GM19372 (cell line): ENCODE data around the gene LIMS1.
A peak's percentile ranks its signal among the peaks of the same experiment; 100 is the strongest.
"Not testable (repeated sequence)": the region's sequence is repeated elsewhere in the genome, so short reads cannot be mapped to it uniquely, and the experiment has no call there.

Experiments
- ATAC-seq: cut with Tn5 transposase; IDR thresholded peaks from one replicate; pipeline ENCODE4 v1.9.1; 2021; ENCODE audit warnings: mild to moderate bottlenecking, low read depth, moderate library complexity; ENCODE audit not compliant: unreplicated experiment

The LIMS1 gene

DNA sequence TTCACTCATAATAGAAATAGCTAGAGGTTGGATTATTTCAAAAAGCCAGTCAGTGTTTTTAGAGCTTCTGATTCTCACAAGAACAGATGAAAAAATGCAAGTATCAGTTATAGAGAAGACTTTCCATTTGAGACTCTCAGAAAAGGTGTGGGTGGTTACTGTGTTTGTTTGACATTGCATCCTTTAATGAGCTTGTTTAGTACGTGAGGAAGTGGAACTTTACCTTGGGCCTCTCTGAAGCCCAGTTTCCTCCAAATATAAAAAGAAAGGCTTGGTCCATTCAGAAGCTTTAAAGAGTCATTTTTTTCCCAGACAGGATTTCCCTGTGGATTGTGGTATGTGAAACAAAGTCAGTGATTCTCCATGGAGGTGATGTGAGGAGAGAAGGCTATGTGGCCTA is 95.1 kb downstream of the LIMS1 start:
- peak; percentile 76 for ATAC-seq

DNA sequence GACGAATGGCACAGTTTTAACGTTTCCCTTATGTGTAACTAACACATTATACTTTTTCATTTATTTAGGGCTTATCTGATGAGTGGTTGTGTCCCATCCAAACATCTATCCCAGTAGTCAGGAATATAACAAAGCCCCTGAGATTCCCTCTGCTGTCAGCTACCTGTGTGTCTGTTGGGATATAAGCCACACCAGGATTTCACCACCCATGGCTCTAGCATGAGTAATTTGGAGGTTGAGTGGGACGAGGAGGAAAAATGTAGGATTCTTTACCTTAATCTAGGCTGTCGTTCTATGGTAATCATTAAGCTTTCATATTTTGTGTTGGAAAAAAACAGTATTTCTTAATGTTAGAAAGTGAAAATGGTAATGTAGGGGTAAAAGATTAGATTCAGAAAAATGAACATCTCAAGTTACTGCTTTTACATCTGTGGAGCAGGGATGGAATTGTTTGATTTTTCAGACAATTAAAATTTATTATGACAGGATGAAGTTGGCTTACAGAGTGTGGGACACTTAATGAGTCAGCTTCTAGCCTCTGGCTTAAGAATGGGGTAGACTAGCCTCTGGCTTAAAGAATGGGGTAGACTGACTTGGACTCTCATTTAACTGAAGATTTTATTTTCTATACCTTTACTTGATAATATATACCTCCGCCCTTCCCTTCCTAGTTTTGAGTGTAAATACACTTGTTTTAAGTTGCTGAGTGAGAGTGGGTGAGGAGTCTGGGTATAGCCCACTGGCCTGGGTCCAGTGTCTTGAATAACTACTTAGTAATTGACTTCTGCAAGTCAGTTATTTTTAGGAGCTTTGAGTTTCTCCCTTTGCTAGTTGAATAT is 96.5 kb downstream of the LIMS1 start:
- ATAC-seq, result no peak

DNA sequence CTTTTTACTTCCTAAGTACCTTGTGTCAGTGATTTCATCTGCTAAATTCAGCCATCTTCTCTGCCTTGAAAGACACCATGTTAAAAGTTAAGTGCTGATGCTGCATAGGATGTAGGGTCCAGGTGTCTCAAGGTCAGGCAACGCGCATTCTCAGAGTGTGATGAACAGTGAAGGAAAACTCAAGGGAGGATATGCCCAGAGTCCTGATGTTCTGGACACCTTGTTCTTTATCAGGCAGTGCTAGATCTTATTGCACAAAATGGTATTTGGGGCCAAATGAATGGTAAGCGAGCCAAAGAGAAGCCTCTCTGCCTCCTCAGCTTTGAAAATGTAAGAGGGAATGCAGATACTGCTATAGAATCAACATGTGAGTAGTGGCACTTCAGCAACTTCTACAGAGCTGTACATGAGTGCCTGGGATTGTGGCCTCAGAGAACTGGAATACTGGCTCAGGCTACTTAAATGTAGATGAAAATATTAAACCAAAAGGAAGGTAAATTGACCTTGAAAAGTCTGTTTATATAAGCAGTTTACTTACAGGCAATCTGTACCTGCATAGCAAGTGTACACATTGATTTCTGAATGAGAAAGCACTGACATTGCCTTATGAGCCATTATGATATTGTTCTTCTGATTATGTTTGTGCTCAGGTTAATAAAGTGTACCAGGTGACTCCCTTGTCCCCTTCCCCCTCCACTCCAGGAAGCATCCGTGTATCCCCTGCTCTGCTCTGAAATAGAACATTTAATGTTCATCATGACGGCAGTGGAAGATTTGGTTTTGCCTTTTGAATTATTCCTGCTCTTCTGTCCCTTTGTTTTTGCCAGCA is 98.3 kb downstream of the LIMS1 start:
- no peak for ATAC-seq

DNA sequence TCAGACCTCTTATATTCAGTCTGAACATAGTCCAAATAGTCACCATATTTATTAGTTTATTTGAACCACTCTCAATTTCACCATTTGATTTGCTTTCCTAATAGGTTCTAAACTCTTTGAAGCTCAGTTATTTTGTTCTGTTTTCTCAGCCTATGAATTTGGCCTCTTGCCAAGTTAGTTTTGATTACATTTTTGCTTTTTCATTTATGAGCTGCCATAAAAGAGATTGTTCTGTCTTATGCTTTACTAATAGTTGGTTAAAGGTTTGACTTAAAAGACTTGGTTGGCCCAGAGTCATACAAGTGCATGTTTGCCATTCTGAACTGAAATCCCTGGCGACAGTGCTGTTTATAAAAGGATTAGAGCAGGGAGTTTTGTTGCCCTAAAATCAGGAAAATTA is 99.1 kb downstream of the LIMS1 start:
- ATAC-seq, result no peak

DNA sequence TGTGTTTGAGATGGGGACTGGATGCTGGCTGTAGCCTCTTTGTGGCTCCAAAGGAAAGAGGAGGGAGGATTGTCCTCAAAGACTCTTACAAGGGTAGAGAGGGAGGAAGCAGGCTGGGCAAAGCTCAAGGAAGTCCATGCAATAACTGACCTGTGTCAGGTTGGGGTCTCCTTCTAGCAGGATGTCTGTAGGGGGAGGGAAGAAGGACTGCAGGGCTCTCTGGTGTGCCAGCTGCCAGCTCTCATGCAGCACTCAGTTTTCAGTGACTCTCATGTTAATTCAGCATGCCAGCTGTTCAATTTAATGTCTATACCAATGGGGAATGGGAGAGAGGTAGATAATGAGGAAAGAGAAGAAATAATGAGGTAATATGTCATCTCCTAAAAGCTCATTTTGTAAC is 99.7 kb downstream of the LIMS1 start:
- no peak for ATAC-seq

DNA sequence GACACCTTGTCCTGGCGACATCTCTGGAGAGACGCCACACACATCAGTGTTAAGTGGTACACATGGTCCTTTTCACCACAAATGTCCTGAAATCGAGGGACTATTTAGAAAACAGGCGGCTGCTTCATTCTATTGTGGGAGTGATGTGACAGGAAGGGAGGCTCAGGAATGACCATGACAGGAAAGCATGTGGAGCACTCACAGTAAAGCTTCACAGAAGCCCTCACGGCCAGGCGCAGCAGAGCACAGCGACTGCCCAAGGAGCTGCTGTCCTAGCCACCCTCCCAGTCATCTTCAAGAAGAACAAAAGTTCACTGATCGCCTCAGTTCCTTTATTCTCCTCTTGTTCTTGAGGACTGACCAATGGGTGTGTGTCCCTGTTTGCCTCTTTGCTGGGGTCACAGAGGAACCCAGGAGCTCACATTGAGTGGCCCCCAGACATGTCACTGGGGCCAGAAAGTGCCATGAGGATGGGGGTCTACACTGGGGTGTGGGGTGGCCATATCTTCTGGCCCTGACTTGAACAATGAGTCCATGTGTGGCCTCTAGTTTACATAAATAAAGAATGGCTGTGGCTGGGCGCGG is 100.4 kb downstream of the LIMS1 start:
- ATAC-seq, result no peak

DNA sequence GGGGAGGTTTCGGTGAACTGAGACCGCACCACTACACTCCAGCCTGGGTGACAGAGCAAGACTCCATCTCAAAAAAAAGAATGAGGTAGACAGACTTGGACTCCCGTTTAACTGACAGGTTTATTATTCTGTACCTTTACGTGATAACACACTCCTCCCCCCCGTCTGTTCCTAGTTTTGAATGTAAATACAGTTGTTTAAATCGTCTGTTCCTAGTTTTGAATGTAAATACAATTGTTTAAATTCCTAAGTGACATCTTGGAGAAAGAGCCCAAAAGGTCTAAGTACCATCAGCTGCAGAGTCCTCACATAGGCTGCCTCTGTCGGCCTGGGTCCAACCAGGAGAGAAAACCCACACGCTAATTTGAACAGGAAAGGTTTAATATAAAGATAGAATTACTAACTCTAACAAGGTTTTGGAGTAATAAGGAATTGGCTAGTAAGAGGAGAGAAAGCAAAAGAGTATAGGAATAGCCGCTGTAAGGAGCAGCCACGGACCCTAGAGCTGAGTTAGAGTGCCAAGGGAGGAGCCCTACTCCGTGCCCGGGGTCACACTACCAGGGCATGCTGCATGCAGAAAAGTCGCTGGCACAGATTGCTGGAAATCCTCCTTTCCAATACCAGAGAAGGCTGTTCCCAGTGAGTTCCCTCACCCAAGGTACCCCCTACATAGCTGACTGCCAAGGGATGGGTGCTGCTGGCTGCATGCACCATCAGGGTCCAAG is 101.5 kb downstream of the LIMS1 start:
- ATAC-seq, result peak; percentile 2

DNA sequence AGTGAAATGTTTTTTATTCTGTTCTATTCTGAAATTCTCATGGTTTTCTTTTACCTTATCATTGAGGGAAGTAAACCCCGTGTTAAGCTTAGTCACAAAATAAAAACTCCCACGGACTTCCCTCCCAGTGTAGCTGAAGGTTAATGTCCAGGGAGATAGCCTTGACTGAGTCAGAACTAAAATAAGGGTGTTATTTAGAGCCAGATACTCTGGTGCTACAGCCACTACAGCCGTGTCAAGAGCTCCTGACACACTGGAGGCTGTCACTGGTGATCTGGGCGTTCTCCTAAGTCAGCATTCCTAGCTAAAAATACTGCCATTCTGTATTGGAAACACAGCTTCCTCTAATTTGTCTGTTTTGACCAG is 103.0 kb downstream of the LIMS1 start:
- no peak for ATAC-seq

DNA sequence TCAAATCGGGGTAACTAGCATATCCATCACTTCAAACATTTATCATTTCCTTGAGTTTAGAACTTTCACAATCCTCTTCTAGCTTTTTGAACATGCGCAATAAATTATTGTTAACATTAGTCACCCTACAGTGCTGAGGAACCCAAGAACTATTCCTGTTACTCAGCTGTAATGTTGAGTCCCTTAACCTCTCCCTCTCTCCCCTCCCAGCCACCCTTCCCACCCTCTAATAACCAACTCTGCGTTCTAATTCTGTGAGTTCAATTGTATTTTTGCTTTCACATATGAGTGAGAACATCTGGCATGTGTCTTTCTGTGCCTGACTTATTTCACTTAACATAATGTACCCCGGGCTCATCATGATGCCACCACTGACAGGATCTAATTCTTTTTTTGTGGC is 106.5 kb downstream of the LIMS1 start:
- ATAC-seq, result no peak

DNA sequence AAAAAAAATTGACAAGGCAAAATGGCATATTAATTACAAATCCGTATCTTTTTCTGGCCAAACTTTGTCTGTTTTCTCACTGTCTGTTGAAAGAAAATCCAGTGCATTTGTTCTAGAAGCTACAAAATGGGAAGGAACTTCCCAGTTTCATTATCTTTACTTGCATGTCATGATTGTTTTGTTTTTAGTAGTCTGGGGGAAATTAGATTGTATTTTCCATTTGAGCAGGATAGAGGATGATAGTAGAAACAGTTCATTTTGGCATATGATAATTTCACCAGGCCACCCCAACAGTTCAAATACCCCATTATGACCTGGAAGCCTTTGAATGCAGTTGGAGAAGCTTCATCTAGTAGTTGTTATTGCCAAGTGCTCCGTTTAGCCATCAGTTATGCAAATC is 107.5 kb downstream of the LIMS1 start:
- ATAC-seq, result no peak

DNA sequence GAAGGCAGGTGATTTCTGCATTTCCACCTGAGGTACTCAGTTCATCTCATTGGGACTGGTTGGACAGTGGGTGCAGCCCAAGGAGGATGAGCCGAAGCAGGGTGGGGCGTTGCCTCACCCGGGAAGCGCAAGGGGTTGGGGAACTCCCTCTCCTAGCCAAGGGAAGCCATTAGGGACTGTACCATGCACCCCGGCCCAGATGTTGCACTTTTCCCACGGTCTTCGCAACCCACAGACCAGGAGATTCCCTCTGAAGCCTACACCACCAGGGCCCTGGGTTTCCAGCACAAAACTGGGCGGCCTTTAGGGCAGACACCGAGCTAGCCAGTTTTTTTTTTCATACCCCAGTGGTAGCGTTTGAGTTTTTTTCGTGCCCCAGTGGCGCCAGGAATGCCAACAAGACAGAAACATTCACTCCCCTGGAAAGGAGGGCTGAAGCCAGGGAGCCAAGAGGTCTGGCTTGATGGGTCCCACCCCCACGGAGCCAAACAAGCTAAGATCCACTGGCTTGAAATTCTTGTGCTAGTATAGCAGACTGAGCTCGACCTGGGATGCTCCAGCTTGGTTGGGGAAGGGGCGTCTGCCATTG is 109.1 kb downstream of the LIMS1 start:
- no peak for ATAC-seq

DNA sequence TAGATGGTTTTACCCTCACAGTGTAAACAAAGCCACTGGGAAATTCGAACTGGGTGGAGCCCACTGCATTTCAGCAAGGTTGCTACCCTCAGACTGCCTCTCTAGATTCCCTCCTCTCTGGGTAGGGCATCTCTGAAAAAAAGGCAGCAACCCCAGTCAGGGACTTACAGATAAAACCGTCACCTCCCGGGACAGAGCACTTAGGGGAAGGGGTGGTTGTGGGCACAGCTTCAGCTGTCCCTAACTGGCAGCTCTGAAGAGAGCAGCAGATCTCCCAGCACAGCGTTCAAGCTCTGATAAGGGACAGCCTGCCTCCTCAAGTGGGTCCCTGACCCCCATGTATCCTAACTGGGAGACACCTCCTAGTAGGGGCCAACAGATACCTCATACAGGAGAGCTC is 109.6 kb downstream of the LIMS1 start:
- ATAC-seq, result not testable (repeated sequence)

DNA sequence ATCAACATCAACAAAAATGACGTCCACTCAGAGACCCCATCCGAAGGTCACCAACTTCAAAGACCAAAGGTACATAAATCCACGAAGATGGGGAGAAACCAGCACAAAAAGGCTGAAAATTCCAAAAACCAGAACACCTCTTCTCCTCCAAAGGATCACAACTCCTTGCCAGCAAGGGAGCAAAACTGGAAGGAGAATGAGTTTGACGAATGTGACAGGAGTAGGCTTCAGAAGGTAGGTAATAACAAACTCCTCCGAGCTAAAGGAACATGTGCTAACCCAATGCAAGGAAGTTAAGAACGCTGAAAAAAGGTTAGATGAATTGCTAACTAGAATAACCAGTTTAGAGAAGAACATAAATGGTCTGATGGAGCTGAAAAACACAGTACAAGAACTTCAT is 110.2 kb downstream of the LIMS1 start:
- ATAC-seq, result not testable (repeated sequence)

DNA sequence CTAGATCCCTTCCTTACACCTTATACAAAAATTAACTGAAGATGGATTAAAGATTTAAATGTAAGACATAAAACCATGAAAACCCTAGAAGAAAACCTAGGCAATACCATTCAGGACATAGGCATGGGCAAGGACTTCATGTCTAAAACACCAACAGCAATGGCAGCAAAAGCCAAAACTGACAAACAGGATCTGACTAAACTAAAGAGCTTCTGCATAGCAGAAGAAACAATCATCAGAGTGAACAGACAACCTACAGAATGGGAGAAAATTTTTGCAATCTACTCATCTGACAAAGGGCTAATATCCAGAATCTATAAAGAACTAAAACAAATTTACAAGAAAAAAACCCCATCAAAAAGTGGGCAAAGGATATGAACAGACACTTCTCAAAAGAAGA is 114.5 kb downstream of the LIMS1 start:
- ATAC-seq, result not testable (repeated sequence)

DNA sequence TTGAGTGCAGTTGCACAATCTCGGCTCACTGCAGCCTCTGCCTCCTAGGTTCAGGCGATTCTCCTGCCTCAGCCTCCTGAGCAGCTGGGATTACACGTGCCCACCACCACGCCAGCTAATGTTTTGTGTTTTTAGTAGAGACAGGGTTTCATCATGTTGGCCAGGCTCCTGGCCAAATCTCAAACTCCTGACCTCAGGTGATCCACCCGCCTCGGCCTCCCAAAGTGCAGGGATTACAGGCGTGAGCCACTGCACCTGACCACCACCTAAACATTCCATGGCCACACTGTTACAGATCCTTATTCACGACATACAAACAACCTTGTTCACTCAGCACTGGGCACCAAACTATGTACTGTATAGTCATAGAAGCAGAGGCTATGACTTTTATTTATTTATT is 116.2 kb downstream of the LIMS1 start:
- ATAC-seq, result not testable (repeated sequence)

DNA sequence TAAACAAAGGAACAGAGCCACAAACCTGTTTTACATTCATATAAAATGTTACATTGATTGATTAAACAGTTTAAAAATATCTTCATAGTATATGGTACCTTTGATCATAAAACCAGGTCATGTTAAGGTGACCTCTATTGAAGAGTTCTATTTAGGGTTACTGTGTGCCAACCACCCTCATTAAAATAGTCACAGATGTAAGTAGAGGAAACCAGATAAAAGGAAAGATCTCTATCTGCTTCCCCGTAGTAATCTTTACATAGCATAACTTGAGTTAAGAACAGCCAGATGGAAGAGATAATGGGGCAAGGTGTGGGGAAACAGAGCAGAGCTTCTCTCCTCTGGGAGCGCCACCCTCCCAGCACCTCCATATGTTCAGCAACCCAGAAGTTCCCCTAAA is 117.2 kb downstream of the LIMS1 start:
- ATAC-seq, result not testable (repeated sequence)

DNA sequence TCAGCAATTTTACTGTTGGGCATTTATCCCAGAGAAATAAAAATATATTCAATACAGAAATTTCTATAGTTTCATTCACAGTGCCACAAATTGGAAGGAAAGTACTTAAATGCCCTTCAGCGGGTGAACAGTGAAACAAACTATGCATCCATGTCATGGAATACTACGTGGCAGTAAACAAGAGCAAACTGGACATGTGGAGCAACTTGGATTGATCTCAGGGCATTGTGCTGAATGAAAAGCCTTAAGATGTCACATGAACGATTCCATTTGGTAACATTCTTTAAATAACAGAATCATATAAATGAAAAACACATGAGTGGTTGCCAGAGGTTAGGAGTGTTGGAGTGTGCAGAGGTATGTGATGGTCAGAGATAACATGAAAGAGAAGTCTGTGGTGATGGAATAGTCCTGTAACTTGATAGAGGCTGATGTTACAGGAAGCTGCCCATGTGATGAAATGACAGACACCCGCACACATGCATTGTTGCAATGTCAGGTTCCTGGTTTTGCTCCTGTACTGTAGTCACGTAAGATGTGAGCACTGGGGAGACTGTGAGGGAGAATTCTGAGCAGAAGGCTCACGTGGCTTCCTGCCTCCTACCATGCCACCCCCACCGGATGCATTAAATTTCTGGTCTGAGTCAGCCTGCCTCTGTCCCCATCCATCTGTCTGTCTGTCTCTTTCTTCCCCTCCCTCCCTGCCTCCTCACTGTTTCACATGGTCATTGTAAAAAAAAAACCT is 118.1 kb downstream of the LIMS1 start:
- ATAC-seq, result peak; percentile 87

DNA sequence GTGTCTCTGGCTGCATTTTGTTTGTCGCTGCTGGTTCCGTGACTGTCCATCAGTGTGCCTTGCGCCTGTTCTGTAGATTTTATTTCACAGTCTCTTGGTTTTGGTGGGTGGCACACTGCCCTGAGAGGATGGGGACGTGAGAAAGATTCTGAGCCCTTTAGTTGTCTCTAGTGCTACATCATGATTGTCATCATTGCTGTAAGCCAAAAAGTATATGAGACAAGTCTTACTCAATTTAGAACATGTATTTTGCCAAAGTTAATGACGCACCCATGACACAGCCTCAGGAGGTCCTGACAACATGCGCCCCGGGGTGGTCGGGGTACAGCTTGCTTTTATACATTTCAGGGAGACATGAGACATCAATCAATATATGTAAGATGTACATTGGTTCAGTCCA is 119.2 kb downstream of the LIMS1 start:
- not testable (repeated sequence) for ATAC-seq

DNA sequence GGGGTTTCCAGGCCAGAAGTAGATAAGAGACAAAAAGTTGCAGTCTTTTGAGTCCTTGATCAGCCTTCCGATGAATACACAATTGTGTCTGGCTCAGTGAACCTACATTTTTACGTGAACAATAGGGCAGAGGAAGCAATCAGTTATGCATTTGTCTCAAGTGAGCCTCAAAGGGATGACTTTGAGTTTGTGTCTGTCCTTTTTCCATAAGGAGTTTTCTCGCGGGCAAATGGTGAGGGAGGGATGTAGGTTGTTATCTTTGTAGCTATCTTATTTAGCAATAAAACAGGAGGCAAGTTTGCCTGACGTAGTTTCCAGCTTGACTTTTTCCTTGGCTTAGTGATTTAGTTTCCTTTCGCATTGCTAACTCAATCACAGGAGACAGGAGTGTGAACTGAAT is 119.6 kb downstream of the LIMS1 start:
- not testable (repeated sequence) for ATAC-seq
